ENCODE results near the gene PRSS2. TPM values are rescaled to one million over a fixed set of nuclear protein-coding genes. Genes with fewer than 3 reads are reported as not detected.

PRSS2 gene
- total and polyA plus RNA-seq, 2 donors (not counting 3 experiments of a cell fraction or from before 2014, with no cell fraction given), result 0.25 TPM; not detected in 1

DNA sequence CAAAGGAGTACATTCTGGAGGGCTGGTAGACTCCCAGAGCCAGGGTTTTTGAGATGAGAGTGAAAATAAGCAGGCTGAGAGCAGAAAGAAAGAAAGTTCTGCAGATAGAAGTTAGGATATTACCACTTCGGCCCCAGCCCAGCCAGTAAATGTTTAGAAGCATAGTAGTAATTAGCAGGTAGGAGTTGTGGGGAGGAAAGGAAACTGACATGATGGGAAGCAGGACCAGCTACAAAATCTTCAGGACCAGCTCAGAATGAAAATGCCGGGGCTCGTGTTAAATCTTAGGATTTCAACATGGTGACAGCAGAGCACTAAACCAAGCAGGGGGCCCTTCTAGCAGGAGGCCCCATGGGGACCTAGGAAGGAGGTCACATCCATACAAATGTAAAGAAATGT lies 28.7 kb downstream of the PRSS2 start:
- Histone ChIP-seq H3K36me3 (ENCODE audit: control insufficient read depth in 2 of 2, extremely low read depth in 1 of 2, insufficient read depth in 2 of 2, low read length in 2 of 2) (peaks cover 0 to 9% of the 10 kb centered on the region in 2 experiments), H3K79me2 (ENCODE audit: control insufficient read depth, insufficient read depth, low read length) (peaks cover 69% of the 10 kb centered on the region), H3K9me3 (replicated peaks; ENCODE audit: control insufficient read depth, insufficient read depth, low read length) (no peaks in the 10 kb centered on the region), H3K4me1 (ENCODE audit: control insufficient read depth, extremely low read depth, insufficient read depth, low read length) (peaks cover 28% of the 10 kb centered on the region), H3K27me3 (ENCODE audit: control insufficient read depth in 2 of 2, insufficient read depth in 2 of 2, low read length in 2 of 2) (no peaks in the 10 kb centered on the region), H3K4me3 (replicated peaks in 1 of 3; ENCODE audit: insufficient read depth in 1 of 3, low read depth in 1 of 3, low read length in 3 of 3) (no peak overlapping the region), H3K27ac (ENCODE audit: insufficient read depth, low read depth, low read length) (peak overlapping the region; percentile 22), H3K9ac (replicated peaks; ENCODE audit: extremely low read depth, insufficient read depth, low read length) (no peak overlapping the region), H4K20me1 (replicated peaks; ENCODE audit: control insufficient read depth, extremely low read depth, insufficient read depth, low read length) (no peaks in the 10 kb centered on the region), H3K4me2 (ENCODE audit: insufficient read depth, low read length) (peak overlapping the region; percentile 68), H2AFZ (ENCODE audit: low read depth, low read length) (no peak overlapping the region), H3K9me1 (replicated peaks; ENCODE audit: control insufficient read depth, extremely low read depth, insufficient read depth, low read length) (no peaks in the 10 kb centered on the region)
- TF ChIP-seq JUN (IDR thresholded peaks at IDR 0.05; ENCODE audit: borderline replicate concordance, insufficient read depth, insufficient read length, low read depth) (no peak), POLR2A (IDR thresholded peaks at IDR 0.05; ENCODE audit: low read depth, low read length) (no peak)
- TF ChIP-seq, protein P1, sequence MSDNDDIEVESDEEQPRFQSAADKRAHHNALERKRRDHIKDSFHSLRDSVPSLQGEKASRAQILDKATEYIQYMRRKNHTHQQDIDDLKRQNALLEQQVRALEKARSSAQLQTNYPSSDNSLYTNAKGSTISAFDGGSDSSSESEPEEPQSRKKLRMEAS (IDR thresholded peaks at IDR 0.05; ENCODE audit: insufficient read depth, insufficient read length), result no peak
- ChIA-PET CTCF (interaction anchor here (1.2 to 20.4 kb wide), 4 partner anchors 10 to 416 kb away, joined by 3 to 425 read pairs (median 17); no protein-coding TSS in a partner anchor), POLR2A (no interaction called here)
- dilution Hi-C loops (cut with MboI; ENCODE audit: extremely low pct_ligation_motif_present, low sequenced_read_pairs) (no loop called here), intact Hi-C loops (cut with micrococcal nuclease) (loop anchor here (5.0 kb wide), 1 partner anchor 87 kb away; no protein-coding TSS in a partner anchor)
- no peak for DNase-seq (ENCODE audit: low read depth, low spot score)
- no peak for FAIRE-seq
- BruUV-seq (replicated peaks), result no TSS peak

GRCh38 chr7:142800088-142800487 lies 29.3 kb downstream of the PRSS2 start:
- dilution Hi-C loops (cut with MboI; ENCODE audit: extremely low pct_ligation_motif_present, low sequenced_read_pairs), result no loop called here
- H3K9me3 ChIP-seq (replicated peaks; ENCODE audit: control insufficient read depth, insufficient read depth, low read length), result no peaks in the 10 kb centered on the region
- DNase-seq (ENCODE audit: low read depth, low spot score) (no peak), FAIRE-seq (no peak)
- peak overlapping the region; percentile 68 for H3K4me2 ChIP-seq (ENCODE audit: insufficient read depth, low read length)
- H4K20me1 ChIP-seq (replicated peaks; ENCODE audit: control insufficient read depth, extremely low read depth, insufficient read depth, low read length), result no peaks in the 10 kb centered on the region
- no peak overlapping the region for H2AFZ ChIP-seq (ENCODE audit: low read depth, low read length)
- ChIA-PET CTCF (interaction anchor here (1.2 to 20.4 kb wide), 3 partner anchors 10 to 415 kb away, joined by 3 to 425 read pairs (median 5); no protein-coding TSS in a partner anchor), POLR2A (no interaction called here)
- peaks cover 28% of the 10 kb centered on the region for H3K4me1 ChIP-seq (ENCODE audit: control insufficient read depth, extremely low read depth, insufficient read depth, low read length)
- H3K9ac ChIP-seq (replicated peaks; ENCODE audit: extremely low read depth, insufficient read depth, low read length), result no peak overlapping the region
- no peak overlapping the region for H3K27ac ChIP-seq (ENCODE audit: insufficient read depth, low read depth, low read length)
- H3K36me3 ChIP-seq (ENCODE audit: control insufficient read depth in 2 of 2, extremely low read depth in 1 of 2, insufficient read depth in 2 of 2, low read length in 2 of 2), result peaks cover 0 to 9% of the 10 kb centered on the region in 2 experiments
- no TSS peak for BruUV-seq (replicated peaks)
- TF ChIP-seq FOS (IDR thresholded peaks at IDR 0.05; ENCODE audit: borderline replicate concordance, insufficient read depth, low read length) (no peak), EZH2 (IDR thresholded peaks at IDR 0.05; ENCODE audit: borderline replicate concordance, low read depth, low read length, severe bottlenecking) (no peak), POLR2AphosphoS5 (IDR thresholded peaks at IDR 0.05; ENCODE audit: insufficient read depth, low read depth, low read length) (no peak)
- TF ChIP-seq, protein P2, sequence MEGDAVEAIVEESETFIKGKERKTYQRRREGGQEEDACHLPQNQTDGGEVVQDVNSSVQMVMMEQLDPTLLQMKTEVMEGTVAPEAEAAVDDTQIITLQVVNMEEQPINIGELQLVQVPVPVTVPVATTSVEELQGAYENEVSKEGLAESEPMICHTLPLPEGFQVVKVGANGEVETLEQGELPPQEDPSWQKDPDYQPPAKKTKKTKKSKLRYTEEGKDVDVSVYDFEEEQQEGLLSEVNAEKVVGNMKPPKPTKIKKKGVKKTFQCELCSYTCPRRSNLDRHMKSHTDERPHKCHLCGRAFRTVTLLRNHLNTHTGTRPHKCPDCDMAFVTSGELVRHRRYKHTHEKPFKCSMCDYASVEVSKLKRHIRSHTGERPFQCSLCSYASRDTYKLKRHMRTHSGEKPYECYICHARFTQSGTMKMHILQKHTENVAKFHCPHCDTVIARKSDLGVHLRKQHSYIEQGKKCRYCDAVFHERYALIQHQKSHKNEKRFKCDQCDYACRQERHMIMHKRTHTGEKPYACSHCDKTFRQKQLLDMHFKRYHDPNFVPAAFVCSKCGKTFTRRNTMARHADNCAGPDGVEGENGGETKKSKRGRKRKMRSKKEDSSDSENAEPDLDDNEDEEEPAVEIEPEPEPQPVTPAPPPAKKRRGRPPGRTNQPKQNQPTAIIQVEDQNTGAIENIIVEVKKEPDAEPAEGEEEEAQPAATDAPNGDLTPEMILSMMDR (IDR thresholded peaks at IDR 0.05; ENCODE audit: extremely low read depth in 1 of 2, insufficient read depth in 1 of 2, low read depth in 1 of 2, low read length in 2 of 2), result no peak
- TF ChIP-seq, protein P1 (IDR thresholded peaks at IDR 0.05; ENCODE audit: insufficient read depth, insufficient read length), result no peak
- H3K79me2 ChIP-seq (ENCODE audit: control insufficient read depth, insufficient read depth, low read length), result peaks cover 69% of the 10 kb centered on the region
- H3K27me3 ChIP-seq (ENCODE audit: control insufficient read depth in 2 of 2, insufficient read depth in 2 of 2, low read length in 2 of 2), result no peaks in the 10 kb centered on the region
- no peak overlapping the region for H3K4me3 ChIP-seq (replicated peaks in 1 of 3; ENCODE audit: insufficient read depth in 1 of 3, low read depth in 1 of 3, low read length in 3 of 3)
- intact Hi-C loops (cut with micrococcal nuclease), result no loop called here
- no peaks in the 10 kb centered on the region for H3K9me1 ChIP-seq (replicated peaks; ENCODE audit: control insufficient read depth, extremely low read depth, insufficient read depth, low read length)
